GM12872 (cell line): ENCODE results near the gene SMIM1.

ENCODE experiments used
- CTCF ChIP-seq: IDR thresholded peaks from 3 replicates; pipeline ENCODE4 v1.5.1; 2011; ENCODE audit warnings: low read depth, mild to moderate bottlenecking, low read length, moderate library complexity; ENCODE audit not compliant: insufficient read depth

SMIM1 gene

DNA sequence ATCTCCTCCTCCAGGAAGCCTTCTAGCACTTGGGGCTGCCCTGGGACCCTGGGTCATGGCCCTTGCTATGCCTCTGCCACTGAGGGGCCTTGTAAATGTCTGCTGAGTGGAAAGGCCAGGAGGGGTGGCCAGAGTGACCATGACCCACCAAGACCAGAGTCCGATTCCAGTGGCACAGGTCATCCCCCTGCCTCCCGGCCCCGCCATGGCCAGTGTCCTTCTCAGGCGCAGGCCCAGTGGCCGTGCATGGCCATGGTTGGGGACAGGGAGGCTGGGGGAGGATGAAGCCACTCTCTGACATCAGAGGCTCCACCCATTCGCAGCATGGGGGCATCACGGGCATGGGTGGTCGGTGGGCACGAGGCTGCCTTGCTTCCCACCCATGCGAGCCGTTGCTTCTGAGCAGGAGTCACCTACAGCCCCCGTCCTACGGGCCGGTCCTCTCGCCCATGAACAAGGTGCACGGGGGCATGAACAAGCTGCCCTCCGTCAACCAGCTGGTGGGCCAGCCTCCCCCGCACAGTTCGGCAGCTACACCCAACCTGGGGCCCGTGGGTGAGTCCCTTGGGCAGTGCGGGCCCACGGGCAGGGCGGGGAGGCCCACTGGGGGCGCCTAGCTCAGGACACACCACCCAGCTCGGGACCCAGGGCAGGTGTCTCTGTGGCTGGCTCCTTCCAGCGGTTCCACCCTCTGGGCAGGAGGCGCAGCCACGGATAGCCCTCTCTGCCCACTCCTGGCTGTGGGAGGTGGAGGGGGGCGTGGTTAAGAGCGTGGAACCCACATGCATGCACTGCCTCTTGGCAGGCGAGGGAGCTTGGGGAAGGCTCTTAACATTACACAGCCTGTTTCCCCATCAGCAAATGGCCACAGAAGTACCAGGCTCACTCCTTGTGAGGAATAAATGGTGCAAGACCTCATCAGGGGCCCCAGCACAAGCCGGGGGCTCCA is 42.7 kb upstream of the SMIM1 start:
- no peak for TF ChIP-seq CTCF

DNA sequence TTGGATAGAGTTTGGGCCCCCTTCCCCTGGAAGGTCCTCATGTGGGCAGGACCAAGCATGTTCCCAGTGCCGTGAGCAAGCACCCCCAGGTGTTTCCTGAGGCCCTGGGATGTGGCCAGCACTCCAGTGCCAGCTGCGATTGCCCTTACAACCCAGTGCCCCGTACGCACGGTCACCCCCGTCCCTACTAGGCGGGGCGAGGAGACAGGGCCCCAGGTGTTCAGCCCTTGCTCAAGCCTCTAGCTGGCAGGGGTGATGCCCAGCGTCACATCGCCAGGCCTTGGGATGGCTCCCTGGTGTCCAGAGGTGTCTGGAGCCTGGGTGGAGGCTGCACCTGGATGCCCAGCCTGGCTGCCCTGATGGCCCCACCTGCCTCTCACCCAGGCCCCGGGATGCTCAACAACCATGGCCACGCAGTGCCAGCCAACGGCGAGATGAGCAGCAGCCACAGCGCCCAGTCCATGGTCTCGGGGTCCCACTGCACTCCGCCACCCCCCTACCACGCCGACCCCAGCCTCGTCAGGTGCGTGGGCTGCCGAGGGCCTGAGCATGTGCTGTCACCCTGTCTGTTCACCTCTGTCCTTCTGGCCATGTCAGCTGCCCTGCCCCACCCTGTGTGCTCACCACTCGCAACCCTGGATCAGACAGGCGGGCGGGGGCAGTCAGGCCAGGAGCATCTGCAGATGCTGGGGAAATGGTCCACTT is 41.9 kb upstream of the SMIM1 start:
- no peak for TF ChIP-seq CTCF

DNA sequence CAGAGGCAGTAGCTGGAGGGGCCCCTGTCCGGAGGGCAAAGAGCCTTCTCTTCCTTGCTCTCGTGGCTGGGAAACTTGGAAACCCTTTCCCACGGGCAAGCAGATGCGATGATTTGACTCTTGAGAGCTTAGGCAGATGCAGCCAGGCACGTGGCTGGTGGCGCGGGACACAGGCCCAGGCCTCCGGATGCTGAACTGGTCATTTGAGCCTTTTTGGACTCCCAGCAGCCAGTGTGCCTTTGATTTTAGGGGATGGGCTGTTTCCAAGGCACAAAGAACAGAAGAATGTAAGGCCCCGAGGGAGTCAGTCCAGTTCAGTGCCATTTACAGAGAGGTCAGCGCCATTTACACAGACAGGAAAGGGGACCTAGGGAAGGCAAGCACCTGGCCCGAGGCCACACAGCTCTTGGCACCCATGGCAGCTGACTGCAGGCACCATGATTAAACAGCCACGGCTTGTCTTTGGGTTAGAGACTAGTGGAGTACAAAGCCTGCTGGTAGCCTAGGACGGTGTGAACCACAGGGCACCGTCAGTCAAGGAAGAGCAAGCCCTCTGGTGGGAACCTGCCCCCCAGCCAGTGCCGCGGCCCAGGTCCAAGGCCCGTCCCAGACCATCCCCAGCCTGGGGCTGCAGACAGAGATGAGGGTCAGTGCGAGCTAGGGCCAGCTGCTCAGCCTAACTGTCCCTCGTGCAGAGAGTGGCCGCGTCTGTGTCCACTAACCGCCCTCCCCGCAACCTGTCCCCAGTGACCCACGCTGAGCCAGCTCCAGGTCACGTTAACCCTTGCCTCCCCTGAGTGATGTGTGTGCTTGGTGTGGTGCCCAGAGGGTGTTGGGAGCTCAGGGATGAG is 40.7 kb upstream of the SMIM1 start:
- TF ChIP-seq CTCF = no peak

DNA sequence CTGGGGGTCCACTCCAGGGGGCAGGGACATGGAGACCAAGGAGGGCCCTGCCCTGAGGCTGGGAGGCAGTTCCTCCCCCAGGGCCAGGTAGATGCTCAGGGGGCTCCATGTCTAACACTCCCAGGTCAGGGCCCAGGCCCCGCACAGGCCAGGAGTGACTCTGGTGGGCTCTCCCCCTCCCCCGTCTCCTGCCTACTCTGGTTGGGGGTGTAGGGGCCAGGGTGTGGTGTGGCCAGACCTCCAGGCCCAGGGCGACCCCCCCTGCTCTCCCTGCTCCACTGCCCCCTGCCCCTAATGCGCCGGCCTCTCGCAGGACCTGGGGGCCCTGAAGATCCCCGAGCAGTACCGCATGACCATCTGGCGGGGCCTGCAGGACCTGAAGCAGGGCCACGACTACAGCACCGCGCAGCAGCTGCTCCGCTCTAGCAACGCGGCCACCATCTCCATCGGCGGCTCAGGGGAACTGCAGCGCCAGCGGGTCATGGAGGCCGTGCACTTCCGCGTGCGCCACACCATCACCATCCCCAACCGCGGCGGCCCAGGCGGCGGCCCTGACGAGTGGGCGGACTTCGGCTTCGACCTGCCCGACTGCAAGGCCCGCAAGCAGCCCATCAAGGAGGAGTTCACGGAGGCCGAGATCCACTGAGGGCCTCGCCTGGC is 40.0 kb upstream of the SMIM1 start:
- TF ChIP-seq CTCF = no peak

- no peak for TF ChIP-seq CTCF
Measured at GRCh38 chr1:3733094-3733882, 39.3 kb upstream of the SMIM1 start.

DNA sequence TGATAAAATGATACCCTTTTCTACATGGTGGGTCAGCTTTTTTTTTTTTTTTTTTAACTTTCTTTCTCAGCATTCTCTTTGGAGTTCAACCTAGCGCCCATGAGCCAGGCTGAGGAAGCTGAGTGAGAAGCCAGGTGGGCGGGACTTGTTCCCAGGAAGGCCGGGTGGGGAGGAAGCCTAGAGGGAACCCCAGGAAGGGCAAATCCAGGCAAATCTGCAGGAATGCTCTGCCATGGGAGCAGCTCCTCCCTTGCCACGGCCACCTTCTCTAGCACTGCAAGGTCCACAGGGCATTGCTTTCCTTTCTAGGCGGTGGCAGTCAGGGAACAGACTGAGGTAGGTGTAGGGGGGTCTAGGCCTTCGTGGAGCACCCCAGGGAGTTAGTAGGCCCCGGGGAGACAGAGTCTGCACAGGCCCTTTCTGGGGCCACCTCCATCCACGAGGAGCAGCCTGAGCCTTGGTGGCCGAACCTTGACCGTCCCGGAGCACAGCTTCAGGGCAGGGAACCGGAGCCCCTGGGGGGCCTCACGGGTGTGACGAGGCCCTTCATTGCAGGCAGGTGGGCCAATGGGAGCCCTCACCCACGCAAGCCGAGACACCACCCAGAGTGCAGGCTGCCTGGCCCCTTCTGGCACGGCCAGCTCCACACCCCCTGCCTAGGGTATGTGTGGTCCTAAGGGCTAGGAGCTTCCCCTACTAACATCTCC is 38.5 kb upstream of the SMIM1 start:
- TF ChIP-seq CTCF = no peak
